ENCODE data around the gene KRT28.

KRT28 gene, protein sequence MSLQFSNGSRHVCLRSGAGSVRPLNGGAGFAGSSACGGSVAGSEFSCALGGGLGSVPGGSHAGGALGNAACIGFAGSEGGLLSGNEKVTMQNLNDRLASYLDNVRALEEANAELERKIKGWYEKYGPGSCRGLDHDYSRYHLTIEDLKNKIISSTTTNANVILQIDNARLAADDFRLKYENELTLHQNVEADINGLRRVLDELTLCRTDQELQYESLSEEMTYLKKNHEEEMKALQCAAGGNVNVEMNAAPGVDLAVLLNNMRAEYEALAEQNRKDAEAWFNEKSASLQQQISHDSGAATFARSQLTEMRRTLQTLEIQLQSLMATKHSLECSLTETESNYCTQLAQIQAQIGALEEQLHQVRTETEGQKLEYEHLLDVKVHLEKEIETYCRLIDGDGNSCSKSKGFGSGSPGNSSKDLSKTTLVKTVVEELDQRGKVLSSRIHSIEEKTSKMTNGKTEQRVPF

DNA sequence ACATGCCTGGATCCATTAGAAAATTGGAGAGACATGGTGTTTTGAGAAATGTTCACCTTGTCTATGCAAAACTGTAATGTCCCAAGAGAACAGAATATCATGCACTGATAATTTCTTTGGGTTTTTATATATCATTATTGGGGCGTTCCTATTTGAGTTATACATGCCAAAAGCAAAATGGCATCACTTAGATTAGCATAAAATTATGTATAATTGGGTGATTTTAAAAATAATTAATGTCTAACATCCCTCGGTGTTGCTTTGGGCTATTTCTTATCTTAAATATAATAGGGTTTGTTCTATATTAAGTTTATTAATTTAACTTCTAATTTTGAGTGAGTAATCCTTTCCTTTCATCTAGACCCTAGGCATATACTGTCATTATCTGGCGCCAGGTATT lies at the start of gene KRT28:
Gene KRT28 (minus strand): TSS at position 101 of the 400 bp plus-strand sequence. CDS start 66 bp downstream, at position 35.
- no peaks in the 10 kb centered on the region for H3K9me3 ChIP-seq (ENCODE audit: control insufficient read depth, insufficient read depth, low read depth, low read length)
- ChIA-PET POLR2A (no interaction called here), CTCF (interaction anchor here (1.0 kb wide), 1 partner anchor 8 kb away, joined by 3 read pairs; no protein-coding TSS in a partner anchor)
- H3K27ac ChIP-seq (ENCODE audit: extremely low read depth, low read depth, low read length) = no peak within 1 kb of the TSS
- no peak within 1 kb of the TSS for H3K4me3 ChIP-seq (ENCODE audit: low read depth, low read length)
- no peaks in the 10 kb centered on the region for H3K4me1 ChIP-seq (ENCODE audit: control insufficient read depth, insufficient read depth, low read length)
- no peak for TF ChIP-seq ZNF138 (tag by site-specific recombination; IDR thresholded peaks at IDR 0.05; ENCODE audit: borderline replicate concordance)
- no peak for TF ChIP-seq ZNF514 (tag by site-specific recombination; IDR thresholded peaks at IDR 0.05)
- no peaks in the 10 kb centered on the region for H3K36me3 ChIP-seq (ENCODE audit: control insufficient read depth in 2 of 2, insufficient read depth in 1 of 2, low read length in 2 of 2)

DNA sequence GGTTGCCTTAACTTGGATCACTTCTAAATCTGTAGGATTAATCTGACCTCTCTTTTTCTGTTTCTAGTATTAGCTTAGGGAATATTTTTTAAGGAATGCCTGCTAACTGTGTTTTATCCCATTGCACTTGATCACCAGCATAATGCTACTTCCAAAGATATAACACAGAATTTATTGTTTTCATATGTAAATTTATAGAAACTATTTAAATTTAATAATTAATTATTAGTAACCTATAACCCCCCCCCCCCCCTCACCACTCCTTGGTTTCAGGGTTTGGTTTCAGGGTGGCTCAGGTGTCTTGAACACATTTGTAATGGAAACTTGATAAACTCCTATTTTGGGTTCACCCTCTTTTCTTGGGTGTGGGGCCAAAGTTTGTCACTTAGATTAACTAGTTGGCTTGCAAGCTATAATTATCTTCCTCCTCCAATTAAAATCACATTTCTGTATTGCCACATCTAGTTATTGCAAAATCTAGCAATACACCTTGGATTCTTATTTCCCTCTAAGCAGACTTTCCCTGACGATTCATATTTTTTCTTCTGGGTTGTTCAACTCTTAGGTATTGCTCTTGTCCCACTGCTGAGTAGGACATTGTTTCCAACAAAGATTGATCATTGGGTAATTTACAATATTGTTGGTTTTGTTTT lies 49.0 kb upstream of the KRT28 start:
- TF ChIP-seq SP7 (tag by site-specific recombination; IDR thresholded peaks at IDR 0.05) (peak; percentile 64), ZNF600 (tag by site-specific recombination; IDR thresholded peaks at IDR 0.05) (no peak), BCL11A (tag by site-specific recombination; IDR thresholded peaks at IDR 0.05; ENCODE audit: low read depth) (no peak)
- CTCF ChIA-PET = interaction anchor here (0.6 to 3.4 kb wide), 4 partner anchors 8 to 800 kb away, joined by 3 to 17 read pairs (median 4); no protein-coding TSS in a partner anchor
- Histone ChIP-seq H3K36me3 (ENCODE audit: control insufficient read depth in 2 of 2, insufficient read depth in 1 of 2, low read length in 2 of 2) (no peaks in the 10 kb centered on the region), H3K4me1 (ENCODE audit: control insufficient read depth, insufficient read depth, low read length) (no peaks in the 10 kb centered on the region), H3K4me3 (ENCODE audit: low read depth, low read length) (no peak overlapping the region), H3K9me3 (ENCODE audit: control insufficient read depth, insufficient read depth, low read depth, low read length) (no peaks in the 10 kb centered on the region), H3K27ac (ENCODE audit: extremely low read depth, low read depth, low read length) (no peak overlapping the region)
- POLR2A ChIA-PET = no interaction called here

DNA sequence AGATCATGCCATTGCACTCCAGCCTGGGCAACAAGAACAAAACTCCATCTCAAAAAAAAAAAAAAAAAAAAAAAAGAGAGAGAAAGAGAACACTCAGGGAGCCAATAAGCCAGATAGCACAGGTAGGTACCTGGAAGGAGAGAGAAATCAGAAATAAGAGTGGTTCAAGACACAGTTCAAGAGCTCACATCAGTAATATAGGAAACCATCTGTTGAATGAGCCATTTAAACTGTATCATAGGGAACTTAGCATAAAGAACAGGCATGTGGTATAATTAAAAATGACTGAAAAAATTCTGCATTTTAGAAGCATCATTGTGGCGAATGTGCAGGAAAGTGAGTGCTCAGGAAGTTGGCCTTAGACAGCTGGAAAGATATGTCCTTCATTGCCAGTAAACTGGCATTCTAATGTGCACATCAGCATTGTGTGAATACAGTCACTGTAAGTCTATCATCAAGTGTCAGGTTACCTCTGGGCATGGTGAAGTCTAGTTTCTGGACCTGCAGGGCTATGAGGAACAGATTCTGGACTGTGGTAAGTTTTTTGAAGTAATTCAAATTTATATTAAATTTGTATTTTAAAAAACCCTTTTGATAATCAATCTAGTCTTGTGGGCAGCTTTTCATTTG lies 46.9 kb upstream of the KRT28 start:
- POLR2A ChIA-PET = no interaction called here
- H3K27ac ChIP-seq (ENCODE audit: extremely low read depth, low read depth, low read length) = no peak overlapping the region

DNA sequence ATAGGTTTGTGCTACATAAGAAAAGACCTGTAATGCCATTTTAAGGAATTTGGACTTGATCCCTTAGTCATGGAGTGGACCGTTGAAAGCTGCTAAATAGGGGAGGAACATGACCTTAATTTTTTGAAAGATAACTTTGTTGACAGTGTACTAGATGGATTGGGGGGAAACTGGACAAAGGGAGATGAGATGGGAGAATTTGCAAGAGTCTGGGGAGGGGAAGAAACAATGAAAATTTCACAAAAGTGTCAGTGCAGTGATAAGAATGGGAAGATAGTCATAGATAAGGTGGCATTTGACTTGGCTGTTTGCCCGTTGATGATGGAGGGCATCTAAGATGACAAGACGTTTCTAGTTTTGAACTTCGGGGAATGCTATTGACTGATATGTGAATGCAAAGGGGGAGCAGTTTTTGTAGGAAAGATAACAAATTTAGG lies 44.9 kb upstream of the KRT28 start:
- H3K4me1 ChIP-seq (ENCODE audit: control insufficient read depth, insufficient read depth, low read length) = no peaks in the 10 kb centered on the region
- POLR2A ChIA-PET = no interaction called here
- TF ChIP-seq ZIC2 (tag by site-specific recombination; IDR thresholded peaks at IDR 0.05) (no peak), ZNF184 (tag by site-specific recombination; IDR thresholded peaks at IDR 0.05) (no peak), ZNF391 (tag by site-specific recombination; IDR thresholded peaks at IDR 0.05; ENCODE audit: borderline replicate concordance, low read depth) (no peak), ZNF10 (tag by site-specific recombination; IDR thresholded peaks at IDR 0.05) (no peak), ZNF266 (tag by site-specific recombination; IDR thresholded peaks at IDR 0.05; ENCODE audit: low read depth) (no peak), ZNF558 (tag by site-specific recombination; IDR thresholded peaks at IDR 0.05) (no peak), ZNF146 (tag by site-specific recombination; IDR thresholded peaks at IDR 0.05) (no peak), ZBTB17 (tag by site-specific recombination; IDR thresholded peaks at IDR 0.05) (no peak), TRIM28 (IDR thresholded peaks at IDR 0.05; ENCODE audit: borderline replicate concordance, low read length) (no peak), RBAK (tag by site-specific recombination; IDR thresholded peaks at IDR 0.05) (no peak), ZFP41 (tag by site-specific recombination; IDR thresholded peaks at IDR 0.05; ENCODE audit: borderline replicate concordance) (no peak)
- TF ChIP-seq, protein P1, sequence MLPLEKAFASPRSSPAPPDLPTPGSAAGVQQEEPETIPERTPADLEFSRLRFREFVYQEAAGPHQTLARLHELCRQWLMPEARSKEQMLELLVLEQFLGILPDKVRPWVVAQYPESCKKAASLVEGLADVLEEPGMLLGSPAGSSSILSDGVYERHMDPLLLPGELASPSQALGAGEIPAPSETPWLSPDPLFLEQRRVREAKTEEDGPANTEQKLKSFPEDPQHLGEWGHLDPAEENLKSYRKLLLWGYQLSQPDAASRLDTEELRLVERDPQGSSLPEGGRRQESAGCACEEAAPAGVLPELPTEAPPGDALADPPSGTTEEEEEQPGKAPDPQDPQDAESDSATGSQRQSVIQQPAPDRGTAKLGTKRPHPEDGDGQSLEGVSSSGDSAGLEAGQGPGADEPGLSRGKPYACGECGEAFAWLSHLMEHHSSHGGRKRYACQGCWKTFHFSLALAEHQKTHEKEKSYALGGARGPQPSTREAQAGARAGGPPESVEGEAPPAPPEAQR (tag by site-specific recombination; IDR thresholded peaks at IDR 0.05) = no peak
- CTCF ChIA-PET = interaction anchor here (0.5 to 1.8 kb wide), 7 partner anchors 12 to 818 kb away, joined by 3 to 12 read pairs (median 4); no protein-coding TSS in a partner anchor
- H3K4me3 ChIP-seq (ENCODE audit: low read depth, low read length) = no peak overlapping the region
- H3K27ac ChIP-seq (ENCODE audit: extremely low read depth, low read depth, low read length) = no peak overlapping the region
- no peaks in the 10 kb centered on the region for H3K36me3 ChIP-seq (ENCODE audit: control insufficient read depth in 2 of 2, insufficient read depth in 1 of 2, low read length in 2 of 2)
- no peaks in the 10 kb centered on the region for H3K9me3 ChIP-seq (ENCODE audit: control insufficient read depth, insufficient read depth, low read depth, low read length)

More for the DNA sequence above, 46.9 kb upstream of the KRT28 start:
- no peak for TF ChIP-seq ZNF350 (tag by site-specific recombination; IDR thresholded peaks at IDR 0.05)
- no peak for TF ChIP-seq ZNF585B (tag by site-specific recombination; IDR thresholded peaks at IDR 0.05)
- TF ChIP-seq ZNF664 (tag by site-specific recombination; IDR thresholded peaks at IDR 0.05) = no peak
- TF ChIP-seq ZNF394 (tag by site-specific recombination; IDR thresholded peaks at IDR 0.05; ENCODE audit: borderline replicate concordance) = no peak
- TF ChIP-seq WT1 (tag by site-specific recombination; IDR thresholded peaks at IDR 0.05) = no peak
- no peak for TF ChIP-seq ZNF214 (tag by site-specific recombination; IDR thresholded peaks at IDR 0.05; ENCODE audit: borderline replicate concordance)
- TF ChIP-seq ZBTB20 (tag by site-specific recombination; IDR thresholded peaks at IDR 0.05) = no peak
- no peak for TF ChIP-seq ZFP3 (tag by site-specific recombination; IDR thresholded peaks at IDR 0.05; ENCODE audit: low read depth)
- peak; percentile 82 for TF ChIP-seq SCRT2 (tag by site-specific recombination; IDR thresholded peaks at IDR 0.05)
- no peak for TF ChIP-seq ZNF514 (tag by site-specific recombination; IDR thresholded peaks at IDR 0.05)
- peak; percentile 74 for TF ChIP-seq SCRT1 (tag by site-specific recombination; IDR thresholded peaks at IDR 0.05; ENCODE audit: borderline replicate concordance)
- no peak for TF ChIP-seq ZNF768 (tag by site-specific recombination; IDR thresholded peaks at IDR 0.05)
- TF ChIP-seq ZNF341 (tag by site-specific recombination; IDR thresholded peaks at IDR 0.05; ENCODE audit: low read depth) = no peak
- TF ChIP-seq MYNN (tag by site-specific recombination; IDR thresholded peaks at IDR 0.05; ENCODE audit: borderline replicate concordance) = no peak
- Histone ChIP-seq H3K4me1 (ENCODE audit: control insufficient read depth, insufficient read depth, low read length) (no peaks in the 10 kb centered on the region), H3K36me3 (ENCODE audit: control insufficient read depth in 2 of 2, insufficient read depth in 1 of 2, low read length in 2 of 2) (no peaks in the 10 kb centered on the region), H3K9me3 (ENCODE audit: control insufficient read depth, insufficient read depth, low read depth, low read length) (no peaks in the 10 kb centered on the region), H3K4me3 (ENCODE audit: low read depth, low read length) (no peak overlapping the region)
- CTCF ChIA-PET = interaction anchor here (0.7 to 3.4 kb wide), 4 partner anchors 10 to 815 kb away, joined by 3 to 17 read pairs (median 3); no protein-coding TSS in a partner anchor
